DOHH2 (cell line): Measurements from ENCODE around the gene JAK1.

Experiments
- CTCF ChIP-seq: fragments of 200-600 bp; sonication (generic); IDR thresholded peaks from one replicate; pipeline ENCODE4 v1.5.1; 2014; ENCODE audit warnings: antibody characterized with exemption, mild to moderate bottlenecking, low read depth, low read length; ENCODE audit not compliant: poor library complexity, severe bottlenecking
- EZH2phosphoT487 ChIP-seq: fragments of 200-600 bp; sonication (generic); IDR thresholded peaks from 2 replicates; pipeline ENCODE4 v1.6.1; 2017; ENCODE audit warnings: borderline replicate concordance, mild to moderate bottlenecking, antibody characterized with exemption, low read length, moderate library complexity, mixed read lengths

- TF ChIP-seq CTCF (no peak), EZH2phosphoT487 (no peak)
Observed at GRCh38 chr1:64936956-64937355, 29.4 kb downstream of the JAK1 start.
